PFSK-1 (cell line): Measurements from ENCODE around the gene PLK5.

ENCODE experiments used
- POLR2AphosphoS5 ChIP-seq: IDR thresholded peaks from 2 replicates; pipeline ENCODE4 v1.6.1; 2012; ENCODE audit warnings: low read depth, mild to moderate bottlenecking, control low read depth, low read length, moderate library complexity
- REST ChIP-seq, 2 experiments: IDR thresholded peaks; 2 replicates each; pipeline versions ENCODE4 v1.6.1 to v1.8.0; 2011 to 2012; ENCODE audit warnings: low read depth in 2 of 2, low read length in 2 of 2, control low read depth in 1 of 2, inconsistent platforms in 1 of 2, mild to moderate bottlenecking in 1 of 2, moderate library complexity in 1 of 2; ENCODE audit not compliant: insufficient read depth in 1 of 2

- TF ChIP-seq POLR2AphosphoS5, result no peak
- no peak for TF ChIP-seq REST (IDR thresholded peaks at IDR 0.05; ENCODE audit: insufficient read depth in 1 of 2, low read depth in 2 of 2, low read length in 2 of 2)
Observed at GRCh38 chr19:1538978-1539377, 15.1 kb downstream of the PLK5 start.
